ENCODE data around the gene RASEF.

Gene RASEF

DNA sequence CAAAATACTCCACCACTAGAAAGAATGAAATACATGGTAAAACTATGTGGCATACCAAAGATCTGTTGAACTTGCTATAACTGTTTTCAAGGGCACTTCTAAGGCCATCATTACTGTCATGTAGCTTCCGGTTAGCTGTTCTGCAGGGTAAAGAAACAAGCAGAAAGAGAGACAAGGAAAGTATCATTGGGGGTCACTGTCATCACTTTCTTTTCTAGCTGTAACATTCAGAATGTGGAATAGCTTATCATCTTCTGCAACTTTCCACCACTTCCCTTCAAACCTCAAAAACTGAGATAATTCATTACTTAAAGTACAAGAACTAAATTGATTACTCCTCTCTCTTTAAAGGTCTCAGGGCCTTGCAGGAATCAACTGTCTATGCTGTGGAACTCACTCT is 57.6 kb downstream of the RASEF start:
- TF ChIP-seq, protein P1, sequence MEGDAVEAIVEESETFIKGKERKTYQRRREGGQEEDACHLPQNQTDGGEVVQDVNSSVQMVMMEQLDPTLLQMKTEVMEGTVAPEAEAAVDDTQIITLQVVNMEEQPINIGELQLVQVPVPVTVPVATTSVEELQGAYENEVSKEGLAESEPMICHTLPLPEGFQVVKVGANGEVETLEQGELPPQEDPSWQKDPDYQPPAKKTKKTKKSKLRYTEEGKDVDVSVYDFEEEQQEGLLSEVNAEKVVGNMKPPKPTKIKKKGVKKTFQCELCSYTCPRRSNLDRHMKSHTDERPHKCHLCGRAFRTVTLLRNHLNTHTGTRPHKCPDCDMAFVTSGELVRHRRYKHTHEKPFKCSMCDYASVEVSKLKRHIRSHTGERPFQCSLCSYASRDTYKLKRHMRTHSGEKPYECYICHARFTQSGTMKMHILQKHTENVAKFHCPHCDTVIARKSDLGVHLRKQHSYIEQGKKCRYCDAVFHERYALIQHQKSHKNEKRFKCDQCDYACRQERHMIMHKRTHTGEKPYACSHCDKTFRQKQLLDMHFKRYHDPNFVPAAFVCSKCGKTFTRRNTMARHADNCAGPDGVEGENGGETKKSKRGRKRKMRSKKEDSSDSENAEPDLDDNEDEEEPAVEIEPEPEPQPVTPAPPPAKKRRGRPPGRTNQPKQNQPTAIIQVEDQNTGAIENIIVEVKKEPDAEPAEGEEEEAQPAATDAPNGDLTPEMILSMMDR (IDR thresholded peaks at IDR 0.05; ENCODE audit: low read depth, low read length): no peak
- no peak overlapping the region for H3K4me3 ChIP-seq (ENCODE audit: low read depth, low read length)

DNA sequence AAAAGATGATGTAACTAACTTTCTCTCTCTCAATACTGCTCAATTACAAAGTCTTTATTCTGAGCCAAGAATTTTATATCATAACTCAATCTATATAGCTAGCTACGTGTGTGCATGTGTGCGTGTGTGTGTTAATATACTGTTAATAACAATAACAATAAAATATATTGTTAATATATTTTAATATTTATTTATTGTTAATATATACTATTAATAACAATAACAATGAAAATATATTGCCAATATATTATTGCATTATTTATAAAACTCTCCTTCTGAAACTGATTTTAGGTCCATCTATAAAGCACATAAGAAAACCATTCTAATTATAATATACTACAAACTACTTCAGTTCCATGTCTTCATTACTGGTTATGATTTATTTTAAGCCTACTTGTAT is 60.6 kb downstream of the RASEF start:
- TF ChIP-seq, protein P1 (IDR thresholded peaks at IDR 0.05; ENCODE audit: low read depth, low read length): no peak
- H3K4me3 ChIP-seq (ENCODE audit: low read depth, low read length): no peak overlapping the region

DNA sequence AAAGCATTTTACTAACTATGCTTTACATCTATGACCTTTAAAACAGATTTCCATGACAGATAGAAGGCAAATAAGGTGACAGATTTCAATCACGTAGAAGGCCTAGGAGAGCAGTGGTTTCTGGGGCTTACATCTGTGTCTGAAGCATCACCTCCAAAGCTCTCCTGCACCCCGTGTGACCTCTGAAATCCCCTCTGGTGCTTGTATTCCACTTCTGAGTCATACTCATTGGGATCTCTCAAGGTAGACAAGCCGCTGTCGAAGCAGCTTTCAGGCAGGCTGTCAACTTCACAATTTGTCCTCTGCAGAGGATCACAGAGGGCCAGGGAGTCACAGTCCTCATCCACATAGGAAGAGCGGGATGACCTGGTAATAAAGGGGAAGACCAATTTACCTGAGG is 62.2 kb downstream of the RASEF start:
- TF ChIP-seq, protein P1 (IDR thresholded peaks at IDR 0.05; ENCODE audit: low read depth, low read length): no peak
- H3K4me3 ChIP-seq (ENCODE audit: low read depth, low read length): no peak overlapping the region

DNA sequence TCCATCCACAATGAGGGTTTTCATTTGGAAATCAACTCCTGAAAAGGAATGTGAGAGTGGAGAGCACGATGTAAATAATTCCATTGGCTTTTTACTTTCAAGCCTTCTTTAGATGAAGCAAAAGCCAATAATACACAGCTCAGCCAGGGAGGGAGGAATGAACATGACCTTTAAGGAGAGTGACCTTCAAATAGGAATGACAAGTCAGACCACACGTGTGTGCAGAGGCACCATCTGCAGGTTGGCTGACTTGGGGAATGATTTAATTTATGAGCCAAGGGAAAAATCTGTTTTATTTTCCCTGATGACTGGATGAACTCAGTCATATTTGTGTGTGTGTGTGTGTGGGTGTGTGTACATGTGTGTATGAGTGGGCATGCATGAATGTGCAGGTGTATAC is 64.5 kb downstream of the RASEF start:
- no peak overlapping the region for H3K4me3 ChIP-seq (ENCODE audit: low read depth, low read length)
- TF ChIP-seq, protein P1 (IDR thresholded peaks at IDR 0.05; ENCODE audit: low read depth, low read length): no peak

DNA sequence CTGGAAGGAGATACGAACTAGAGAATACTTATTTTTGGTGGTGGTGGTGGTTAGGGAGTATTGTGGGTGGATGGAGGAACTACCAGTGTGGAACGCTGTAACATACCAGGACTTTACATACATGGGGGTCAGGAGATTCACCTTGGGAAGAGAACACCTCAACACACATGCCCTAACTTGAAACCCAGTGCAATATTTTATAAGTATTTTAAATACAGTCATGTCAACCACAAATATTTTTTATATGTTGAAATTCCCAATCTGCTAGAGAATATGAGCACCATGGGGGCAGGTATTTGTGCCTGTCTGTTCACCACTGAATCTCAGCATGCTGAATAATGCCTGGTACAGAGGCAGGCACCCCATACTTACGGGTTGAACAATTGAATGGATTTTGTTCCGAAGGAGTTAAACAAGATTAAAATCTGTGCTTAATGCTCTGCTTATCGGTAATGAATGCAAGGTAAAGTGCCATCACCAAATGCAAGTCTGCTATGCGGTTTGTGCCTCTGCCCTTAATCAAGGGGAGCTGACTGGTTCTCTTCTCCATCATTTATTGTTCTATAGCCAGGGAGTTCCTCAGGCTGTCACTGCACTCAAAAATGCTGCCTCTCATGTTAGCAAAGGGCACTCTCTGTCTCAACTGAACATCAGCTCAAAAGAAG is 65.3 kb downstream of the RASEF start:
- TF ChIP-seq, protein P1 (IDR thresholded peaks at IDR 0.05; ENCODE audit: low read depth, low read length): no peak
- H3K4me3 ChIP-seq (ENCODE audit: low read depth, low read length): no peak overlapping the region

DNA sequence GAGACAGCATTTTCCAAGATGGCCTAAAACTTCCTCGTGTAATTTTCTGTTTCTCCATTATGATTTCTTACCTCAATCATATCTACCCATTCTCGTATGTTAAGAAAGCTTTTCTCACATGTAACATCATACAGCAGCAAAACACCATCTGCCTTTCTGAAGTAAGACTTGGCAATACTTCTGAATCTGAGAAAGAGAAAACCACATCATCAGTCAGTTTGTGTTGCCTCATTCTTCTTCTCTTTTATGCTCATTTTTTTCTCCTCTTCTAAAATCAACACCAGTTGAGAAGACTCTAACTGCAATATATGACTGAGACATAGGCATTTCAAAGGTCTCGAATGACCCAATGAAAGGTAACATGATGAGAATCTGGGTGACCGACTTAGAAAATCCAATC is 66.0 kb downstream of the RASEF start:
- no peak overlapping the region for H3K4me3 ChIP-seq (ENCODE audit: low read depth, low read length)
- TF ChIP-seq, protein P1 (IDR thresholded peaks at IDR 0.05; ENCODE audit: low read depth, low read length): no peak

DNA sequence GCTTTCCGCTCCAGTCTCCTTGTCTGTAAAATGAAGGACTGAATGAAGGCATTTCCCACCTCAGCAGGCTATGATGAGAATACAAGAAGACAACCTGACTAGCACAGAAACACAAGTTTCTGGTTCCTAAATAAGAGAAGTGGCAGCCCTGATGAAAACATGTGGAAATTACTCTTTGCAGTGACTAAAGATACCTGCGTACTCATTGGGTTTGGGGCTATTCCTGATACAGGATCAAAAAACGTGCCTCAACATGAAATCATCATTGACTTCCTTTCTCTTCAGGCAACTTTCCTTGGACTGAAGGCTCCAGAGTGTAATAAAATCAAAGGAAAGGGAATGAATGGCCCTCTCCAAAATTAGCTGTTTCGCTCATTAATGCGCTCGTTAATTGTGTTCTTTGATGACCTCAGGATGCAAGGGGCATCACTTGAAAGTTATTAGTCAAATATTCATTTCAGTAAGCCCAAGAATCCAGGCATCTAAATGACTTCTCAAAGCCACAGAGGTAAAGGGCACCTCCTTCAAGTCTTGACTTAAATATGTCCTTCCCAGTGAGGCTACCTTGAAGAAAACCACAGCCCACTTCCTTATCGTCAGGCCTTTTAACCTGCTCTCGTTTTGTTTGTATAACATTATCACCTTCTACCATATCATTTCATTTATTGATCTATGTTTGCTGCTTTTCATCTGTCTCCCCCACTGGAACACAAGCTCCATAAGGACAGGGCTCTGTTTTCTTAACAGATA is 68.9 kb downstream of the RASEF start:
- TF ChIP-seq, protein P1 (IDR thresholded peaks at IDR 0.05; ENCODE audit: low read depth, low read length): no peak
- H3K4me3 ChIP-seq (ENCODE audit: low read depth, low read length): no peak overlapping the region

All from WI38 (cell line).